ENCODE results near the gene ZNF827.

DNA sequence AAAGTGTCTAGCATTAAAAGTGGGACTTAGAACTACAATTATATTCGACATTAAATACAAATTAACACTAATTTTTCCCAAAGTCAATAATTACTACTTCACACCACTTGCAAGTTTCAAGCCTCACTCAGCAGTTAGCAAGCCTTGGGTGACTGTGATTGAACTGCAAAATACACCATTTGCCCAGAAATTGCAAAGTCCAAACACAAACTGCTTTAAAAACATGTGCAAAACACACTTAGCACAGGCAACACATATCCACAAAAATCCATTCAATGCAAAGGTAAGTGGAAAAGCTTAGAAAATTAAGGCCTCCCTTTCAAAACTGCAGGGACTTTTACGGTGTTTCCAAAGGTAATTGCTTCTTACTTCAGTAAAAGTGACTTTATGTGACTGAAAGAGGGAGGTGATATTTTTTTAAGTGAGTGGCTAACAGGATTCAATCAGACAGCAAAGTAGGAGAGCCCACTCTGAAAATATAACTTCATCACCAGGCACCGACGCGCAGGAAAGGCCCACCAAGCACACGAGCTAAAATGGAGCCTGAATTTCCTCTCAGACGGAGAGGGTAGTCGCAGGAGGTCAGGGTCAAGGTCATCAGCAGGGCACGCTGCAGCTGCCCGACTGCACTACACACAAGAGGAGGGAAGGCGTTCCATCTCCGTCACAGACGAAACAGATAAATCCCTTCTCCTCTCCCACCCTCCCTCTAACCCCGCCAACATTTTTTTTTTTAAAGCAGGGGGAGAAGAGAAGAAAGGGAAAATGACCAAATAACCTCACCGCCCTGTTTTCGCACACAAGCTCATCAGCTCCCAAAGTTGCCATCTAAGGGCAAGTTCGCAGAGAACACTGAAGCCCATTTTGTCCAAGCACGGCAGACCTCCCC lies 3.1 kb downstream of the ZNF827 start:
- TF ChIP-seq, protein P1, sequence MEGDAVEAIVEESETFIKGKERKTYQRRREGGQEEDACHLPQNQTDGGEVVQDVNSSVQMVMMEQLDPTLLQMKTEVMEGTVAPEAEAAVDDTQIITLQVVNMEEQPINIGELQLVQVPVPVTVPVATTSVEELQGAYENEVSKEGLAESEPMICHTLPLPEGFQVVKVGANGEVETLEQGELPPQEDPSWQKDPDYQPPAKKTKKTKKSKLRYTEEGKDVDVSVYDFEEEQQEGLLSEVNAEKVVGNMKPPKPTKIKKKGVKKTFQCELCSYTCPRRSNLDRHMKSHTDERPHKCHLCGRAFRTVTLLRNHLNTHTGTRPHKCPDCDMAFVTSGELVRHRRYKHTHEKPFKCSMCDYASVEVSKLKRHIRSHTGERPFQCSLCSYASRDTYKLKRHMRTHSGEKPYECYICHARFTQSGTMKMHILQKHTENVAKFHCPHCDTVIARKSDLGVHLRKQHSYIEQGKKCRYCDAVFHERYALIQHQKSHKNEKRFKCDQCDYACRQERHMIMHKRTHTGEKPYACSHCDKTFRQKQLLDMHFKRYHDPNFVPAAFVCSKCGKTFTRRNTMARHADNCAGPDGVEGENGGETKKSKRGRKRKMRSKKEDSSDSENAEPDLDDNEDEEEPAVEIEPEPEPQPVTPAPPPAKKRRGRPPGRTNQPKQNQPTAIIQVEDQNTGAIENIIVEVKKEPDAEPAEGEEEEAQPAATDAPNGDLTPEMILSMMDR (IDR thresholded peaks at IDR 0.05): no peak
- no peak for TF ChIP-seq POLR2A (IDR thresholded peaks at IDR 0.05)
